Osteoblast (primary cell): ENCODE measurements around the gene INO80. TPM values are rescaled to one million over a fixed set of nuclear protein-coding genes. Genes with fewer than 3 reads are reported as not detected.

Source experiments
- DNase-seq: peaks from one replicate; pipeline ENCODE4 v3.0.0; 2011; ENCODE audit warnings: low spot score, mixed read lengths; ENCODE audit not compliant: insufficient read length; ENCODE audit errors: missing footprints
- H2AFZ ChIP-seq: 2 replicates; pipeline ENCODE4 v1.6.0; 2011; ENCODE audit warnings: mild to moderate bottlenecking, low read length
- H3K27ac ChIP-seq: 2 replicates; pipeline ENCODE4 v1.5.1; 2011; ENCODE audit warnings: mild to moderate bottlenecking, low read depth, low read length, moderate library complexity
- H3K27me3 ChIP-seq: 2 replicates; pipeline ENCODE4 v1.6.0; 2012; ENCODE audit warnings: mild to moderate bottlenecking, control low read depth, inconsistent platforms, low read length, moderate library complexity; ENCODE audit not compliant: insufficient read depth
- H3K36me3 ChIP-seq: 2 replicates; pipeline ENCODE4 v1.5.1; 2011; ENCODE audit warnings: mild to moderate bottlenecking, low read length, control low read depth, moderate library complexity; ENCODE audit not compliant: insufficient read depth
- H3K4me1 ChIP-seq: 2 replicates; pipeline ENCODE4 v1.5.1; 2011; ENCODE audit warnings: mild to moderate bottlenecking, low read length, control low read depth, moderate library complexity; ENCODE audit not compliant: insufficient read depth
- H3K4me2 ChIP-seq: 2 replicates; pipeline ENCODE4 v1.6.0; 2011; ENCODE audit warnings: mild to moderate bottlenecking, low read length; ENCODE audit not compliant: insufficient read depth
- H3K4me3 ChIP-seq: fragments of 200-600 bp; sonication (generic); 3 replicates; pipeline ENCODE4 v1.5.1; 2012; ENCODE audit warnings: mild to moderate bottlenecking, low read length, inconsistent platforms; ENCODE audit not compliant: insufficient read depth
- H3K79me2 ChIP-seq: 2 replicates; pipeline ENCODE4 v1.6.0; 2012; ENCODE audit warnings: mild to moderate bottlenecking, low read length, control low read depth, inconsistent platforms; ENCODE audit not compliant: insufficient read depth
- H3K9me3 ChIP-seq: 2 replicates; pipeline ENCODE4 v1.5.1; 2011; ENCODE audit warnings: low read depth, low read length, control low read depth
- H4K20me1 ChIP-seq: 2 replicates; pipeline ENCODE4 v1.6.0; 2012; ENCODE audit warnings: mild to moderate bottlenecking, low read length, control low read depth; ENCODE audit not compliant: insufficient read depth
- CTCF ChIP-seq: IDR thresholded peaks from 2 replicates; pipeline ENCODE4 v1.5.1; 2011; ENCODE audit warnings: mild to moderate bottlenecking, low read depth, low read length, moderate library complexity; ENCODE audit errors: extremely low read depth
- total RNA-seq: library from RNA; depleted of rRNA; stranded (reverse); fragments of >200 nt; gene quantifications from 2 replicates; pipeline ENCODE4 v1.2.3, GENCODE V29; 2012

The INO80 gene
- total RNA-seq, 1 donor = 23.5 TPM

GRCh38 chr15:41078125-41078524, 38.0 kb downstream of the INO80 start:
- H3K9me3 ChIP-seq = no peaks in the 10 kb centered on the region
- no peak for DNase-seq
- H3K4me1 ChIP-seq = no peaks in the 10 kb centered on the region
- peaks cover 77% of the 10 kb centered on the region for H3K36me3 ChIP-seq
- no peak overlapping the region for H3K4me3 ChIP-seq
- H4K20me1 ChIP-seq = no peaks in the 10 kb centered on the region
- H3K27ac ChIP-seq = no peak overlapping the region
- H3K4me2 ChIP-seq = no peak overlapping the region
- no peaks in the 10 kb centered on the region for H3K27me3 ChIP-seq
- H3K79me2 ChIP-seq = peaks cover 19% of the 10 kb centered on the region
- H2AFZ ChIP-seq = no peak overlapping the region
- TF ChIP-seq CTCF = no peak

- H3K4me1 ChIP-seq = no peaks in the 10 kb centered on the region
- H3K79me2 ChIP-seq = peaks cover 11% of the 10 kb centered on the region
- H2AFZ ChIP-seq = no peak overlapping the region
- no peak overlapping the region for H3K4me3 ChIP-seq
- no peaks in the 10 kb centered on the region for H3K27me3 ChIP-seq
- no peak overlapping the region for H3K4me2 ChIP-seq
- no peaks in the 10 kb centered on the region for H4K20me1 ChIP-seq
- no peak overlapping the region for H3K27ac ChIP-seq
- H3K36me3 ChIP-seq = peaks cover 69% of the 10 kb centered on the region
- DNase-seq = no peak
- TF ChIP-seq CTCF = no peak
- H3K9me3 ChIP-seq = no peaks in the 10 kb centered on the region
These were observed 43.1 kb downstream of the INO80 start for GRCh38 chr15:41073028-41073427.

- TF ChIP-seq CTCF = no peak
- H4K20me1 ChIP-seq = no peaks in the 10 kb centered on the region
- H3K9me3 ChIP-seq = no peaks in the 10 kb centered on the region
- peaks cover 7% of the 10 kb centered on the region for H3K79me2 ChIP-seq
- H2AFZ ChIP-seq = no peak overlapping the region
- DNase-seq = no peak
- no peaks in the 10 kb centered on the region for H3K4me1 ChIP-seq
- no peaks in the 10 kb centered on the region for H3K27me3 ChIP-seq
- H3K36me3 ChIP-seq = peaks cover 65% of the 10 kb centered on the region
- H3K4me2 ChIP-seq = no peak overlapping the region
- H3K4me3 ChIP-seq = no peak overlapping the region
- no peak overlapping the region for H3K27ac ChIP-seq
These were observed 44.1 kb downstream of the INO80 start for GRCh38 chr15:41072013-41072412.

GRCh38 chr15:41066516-41066915, 49.6 kb downstream of the INO80 start:
- no peak overlapping the region for H2AFZ ChIP-seq
- no peak overlapping the region for H3K27ac ChIP-seq
- no peaks in the 10 kb centered on the region for H3K4me1 ChIP-seq
- H3K36me3 ChIP-seq = peaks cover 77% of the 10 kb centered on the region
- no peaks in the 10 kb centered on the region for H3K79me2 ChIP-seq
- TF ChIP-seq CTCF = no peak
- peaks cover 3% of the 10 kb centered on the region for H3K9me3 ChIP-seq
- no peak overlapping the region for H3K4me2 ChIP-seq
- no peak overlapping the region for H3K4me3 ChIP-seq
- no peaks in the 10 kb centered on the region for H4K20me1 ChIP-seq
- no peak for DNase-seq
- no peaks in the 10 kb centered on the region for H3K27me3 ChIP-seq
